ENCODE measurements around the gene MRPS26.
"Not testable (repeated sequence)": the region's sequence is repeated elsewhere in the genome, so short reads cannot be mapped to it uniquely, and the experiment has no call there.

MRPS26 gene

DNA sequence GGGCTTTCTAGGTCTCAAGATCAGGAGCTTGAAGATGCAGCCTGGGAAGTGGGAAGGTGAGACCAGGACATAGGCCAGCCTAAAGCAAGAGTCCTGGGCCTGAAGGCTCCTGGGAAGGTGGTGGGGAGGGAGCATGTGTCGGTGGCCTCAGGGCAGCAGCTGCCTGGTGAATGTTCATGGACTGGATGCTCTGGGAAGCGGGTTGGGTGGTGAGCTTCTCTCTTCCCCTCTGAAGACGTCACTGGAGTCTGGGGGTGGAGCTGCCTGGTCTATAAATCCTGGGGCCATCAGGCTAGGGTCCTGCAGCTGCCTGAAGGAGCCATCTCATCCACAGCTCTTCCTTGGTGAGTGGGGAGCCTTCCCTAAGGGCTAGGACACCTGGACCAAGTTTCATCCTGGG, 2.5 kb upstream of the MRPS26 start, which contains the start of gene GNRH2:
TSS of gene GNRH2 (plus strand) at position 301 of the 400 bp plus-strand sequence. CDS start 793 bp downstream, outside the sequence.
- no peak for DNase-seq

DNA sequence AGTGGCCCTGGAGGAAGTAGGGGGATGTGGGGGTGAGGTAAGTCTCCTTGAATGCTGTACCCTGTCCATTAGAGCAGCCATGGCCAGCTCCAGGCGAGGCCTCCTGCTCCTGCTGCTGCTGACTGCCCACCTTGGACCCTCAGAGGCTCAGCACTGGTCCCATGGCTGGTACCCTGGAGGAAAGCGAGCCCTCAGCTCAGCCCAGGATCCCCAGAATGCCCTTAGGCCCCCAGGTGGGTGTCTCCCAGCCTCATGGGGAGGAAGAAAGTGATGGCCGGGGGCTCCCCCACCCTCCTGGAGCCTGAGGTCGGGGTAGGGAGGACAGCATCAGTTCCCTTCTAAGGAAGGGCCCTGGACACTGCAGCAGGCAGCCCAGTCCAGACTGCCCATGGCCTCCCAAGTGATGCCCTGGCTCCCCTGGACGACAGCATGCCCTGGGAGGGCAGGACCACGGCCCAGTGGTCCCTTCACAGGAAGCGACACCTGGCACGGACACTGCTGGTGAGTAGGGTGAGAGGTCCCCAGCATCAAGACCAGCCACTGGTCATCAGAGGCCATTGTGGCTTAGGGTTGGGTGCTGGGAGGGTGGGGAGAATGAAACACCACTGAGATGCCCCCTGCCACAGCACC, 1.4 kb upstream of the MRPS26 start:
- no peak for DNase-seq

DNA sequence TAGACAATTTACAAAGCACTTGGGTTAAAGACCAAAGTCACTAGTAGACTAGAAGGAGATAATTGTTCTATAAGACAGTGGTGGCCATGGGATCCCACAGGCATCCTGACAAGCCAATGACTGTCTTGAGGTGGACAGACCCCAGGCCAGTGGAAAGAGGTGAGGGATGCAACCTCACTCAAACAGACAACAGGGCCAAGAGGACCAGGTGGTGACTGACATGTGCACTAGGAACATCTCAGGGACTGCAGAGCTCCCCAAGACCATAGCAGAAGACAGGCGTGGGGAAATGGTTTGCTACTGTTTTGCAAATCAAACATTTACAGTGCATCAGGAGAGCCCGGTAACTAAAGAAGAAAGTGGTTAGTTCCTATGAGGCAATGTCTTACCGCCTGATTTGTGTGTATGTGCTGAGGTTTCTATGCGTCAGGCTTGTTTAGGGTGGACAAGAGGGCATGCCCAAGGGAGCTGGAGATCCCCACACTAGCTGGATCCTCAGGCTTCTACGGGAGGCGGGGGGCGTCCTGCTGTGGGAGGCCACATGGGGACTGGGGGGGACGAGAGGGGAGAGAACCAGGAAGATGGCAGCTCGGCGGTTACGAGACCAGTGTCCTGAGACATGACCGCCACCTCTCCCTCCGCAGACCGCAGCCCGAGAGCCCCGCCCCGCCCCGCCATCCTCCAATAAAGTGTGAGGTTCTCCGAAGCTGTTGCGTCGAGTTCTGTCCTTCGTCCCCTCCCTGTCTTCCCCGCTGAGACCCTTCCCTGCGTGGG, 623 bp upstream of the MRPS26 start:
- no peak for DNase-seq

DNA sequence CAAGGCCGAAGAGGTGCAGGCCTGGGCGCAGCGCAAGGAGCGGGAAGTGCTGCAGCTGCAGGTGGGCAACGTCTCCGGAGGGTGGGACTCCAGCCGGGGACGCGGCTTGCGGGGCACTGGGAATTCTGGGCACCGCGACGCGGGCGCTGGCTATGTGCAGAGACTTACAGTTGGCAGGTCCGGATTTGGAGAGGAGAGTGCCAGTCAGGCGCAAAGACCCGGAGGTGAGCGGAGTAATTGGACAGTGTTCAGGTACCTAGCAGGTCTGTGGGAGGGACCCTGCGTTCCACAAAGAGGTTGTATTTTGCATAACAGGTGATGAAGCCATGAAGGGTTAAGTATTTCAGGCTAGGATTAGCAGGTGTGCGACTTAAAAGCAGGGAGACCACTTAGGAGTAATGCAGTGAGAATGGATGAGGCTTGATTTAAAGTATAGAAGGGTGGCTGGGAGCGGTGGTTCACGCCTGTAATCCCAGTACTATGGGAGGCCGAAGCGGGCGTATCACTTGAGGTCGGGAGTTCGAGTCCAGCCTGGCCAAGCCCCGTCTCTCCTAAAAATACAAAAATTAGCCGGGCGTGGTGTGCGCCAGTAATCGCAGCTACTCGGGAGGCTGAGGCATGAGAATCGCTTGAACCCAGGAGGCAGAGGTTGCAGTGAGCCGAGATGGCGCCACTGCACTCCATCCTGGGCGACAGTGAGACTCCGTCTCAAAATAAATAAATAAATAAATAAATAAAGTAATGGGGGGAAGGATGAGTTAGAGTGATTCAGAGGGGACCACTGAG, 1.0 kb downstream of the MRPS26 start:
- no peak for DNase-seq

DNA sequence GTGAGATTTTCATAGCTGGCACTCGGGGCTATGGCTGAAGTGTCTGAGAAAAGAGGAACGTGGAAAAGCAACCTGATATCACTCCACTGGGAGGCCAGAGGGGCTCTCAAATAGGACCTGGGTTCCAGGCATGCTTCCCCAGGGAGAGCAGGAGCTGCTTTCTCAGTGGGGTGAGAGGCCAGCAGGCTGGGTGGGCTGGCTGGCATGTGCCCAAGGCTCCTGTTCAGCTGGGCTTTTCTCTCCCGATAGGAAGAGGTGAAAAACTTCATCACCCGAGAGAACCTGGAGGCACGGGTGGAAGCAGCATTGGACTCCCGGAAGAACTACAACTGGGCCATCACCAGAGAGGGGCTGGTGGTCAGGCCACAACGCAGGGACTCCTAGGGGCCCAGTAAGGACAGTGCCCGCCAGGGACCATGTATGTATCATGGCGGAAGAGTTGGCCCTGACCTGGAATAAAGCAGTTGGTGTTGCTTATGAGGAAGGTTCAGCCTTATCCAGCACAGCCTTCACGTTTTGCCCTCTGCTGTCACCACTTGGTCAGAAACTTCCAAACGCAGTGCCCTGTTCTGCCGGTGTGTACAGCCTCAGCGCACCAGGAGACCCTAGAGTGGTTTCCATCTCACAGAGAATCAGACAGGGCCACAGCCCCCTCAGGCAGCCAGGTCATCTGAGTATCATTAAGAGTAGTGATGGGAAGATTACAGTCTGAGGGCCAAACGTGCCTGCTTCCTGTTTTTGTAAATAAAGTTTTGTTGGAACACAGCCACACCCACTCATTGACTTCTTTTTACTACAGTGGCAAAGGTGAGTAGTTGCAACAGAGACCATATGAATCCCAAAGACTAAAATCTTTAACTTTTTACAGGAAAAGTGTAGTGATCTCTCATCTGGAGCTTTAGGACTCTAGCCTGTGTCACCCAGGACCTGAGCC, 1.9 kb downstream of the MRPS26 start:
- no peak for DNase-seq

DNA sequence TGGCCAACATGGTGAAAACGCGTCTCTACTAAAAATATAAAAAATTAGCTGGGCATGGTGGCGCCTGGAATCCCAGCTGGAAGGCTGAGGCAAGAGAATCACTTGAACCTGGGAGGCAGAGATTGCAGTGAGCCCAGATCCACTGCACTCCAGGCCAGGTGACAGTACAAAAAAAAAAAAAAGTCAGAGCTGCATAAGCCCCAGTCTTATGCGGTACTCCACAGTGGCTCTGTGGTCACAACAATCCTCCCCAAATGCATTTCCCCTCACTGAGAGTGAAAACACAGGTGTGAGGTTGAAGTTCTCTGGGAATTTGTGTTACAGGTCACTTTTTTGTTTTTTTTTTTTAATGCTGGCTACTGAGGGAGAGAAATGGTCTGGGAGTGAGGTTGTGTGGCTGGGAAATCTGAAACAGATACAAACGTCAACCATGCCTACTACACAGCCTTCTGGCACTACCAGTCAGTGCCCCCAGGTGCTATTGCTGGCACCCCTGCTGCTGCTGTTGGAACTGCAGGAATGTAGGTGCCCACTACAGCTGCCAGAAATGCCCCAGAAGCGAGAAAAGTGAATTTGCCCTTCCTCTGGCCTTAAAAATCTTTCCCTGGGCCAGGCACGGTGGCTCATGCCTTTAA, 5.7 kb downstream of the MRPS26 start:
- DNase-seq: no peak

DNA sequence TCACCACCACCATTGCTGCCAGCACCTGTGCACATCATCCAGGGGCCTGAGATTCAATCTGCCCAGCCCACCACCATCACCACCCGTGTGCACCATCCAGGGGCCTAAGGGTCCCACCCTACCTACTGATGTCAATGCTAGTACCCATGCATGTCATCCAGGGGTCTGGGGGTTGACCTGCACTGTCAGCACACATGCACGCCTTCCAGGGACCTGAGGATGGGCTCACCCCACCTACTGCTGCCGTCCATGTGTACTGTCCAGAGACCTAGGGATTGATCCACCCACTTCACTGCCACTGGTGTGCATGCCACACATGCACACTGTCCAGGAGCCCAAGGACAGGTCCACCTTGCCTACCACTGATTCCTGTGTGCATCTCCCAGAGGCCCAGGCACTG, 13.6 kb downstream of the MRPS26 start:
- no peak for DNase-seq

DNA sequence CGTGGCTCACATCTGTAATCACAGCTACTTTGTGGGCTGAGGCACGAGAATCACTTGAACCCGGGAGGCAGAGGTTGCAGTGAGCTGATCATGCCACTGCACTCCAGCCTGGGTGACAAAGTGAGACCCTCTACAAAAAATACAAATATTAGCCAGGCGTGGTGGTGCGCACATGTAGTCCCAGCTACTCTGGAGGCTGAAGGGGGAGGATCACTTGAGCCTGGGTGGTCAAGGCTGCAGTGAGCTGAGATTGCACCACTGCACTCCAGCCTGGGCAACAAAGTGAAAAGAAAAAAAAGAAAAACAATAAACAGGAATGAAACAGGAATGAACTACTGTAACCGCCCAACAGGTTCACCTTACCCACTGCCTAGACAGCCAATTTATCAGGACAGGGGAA, 18.3 kb downstream of the MRPS26 start:
- not testable (repeated sequence) for DNase-seq

DNA sequence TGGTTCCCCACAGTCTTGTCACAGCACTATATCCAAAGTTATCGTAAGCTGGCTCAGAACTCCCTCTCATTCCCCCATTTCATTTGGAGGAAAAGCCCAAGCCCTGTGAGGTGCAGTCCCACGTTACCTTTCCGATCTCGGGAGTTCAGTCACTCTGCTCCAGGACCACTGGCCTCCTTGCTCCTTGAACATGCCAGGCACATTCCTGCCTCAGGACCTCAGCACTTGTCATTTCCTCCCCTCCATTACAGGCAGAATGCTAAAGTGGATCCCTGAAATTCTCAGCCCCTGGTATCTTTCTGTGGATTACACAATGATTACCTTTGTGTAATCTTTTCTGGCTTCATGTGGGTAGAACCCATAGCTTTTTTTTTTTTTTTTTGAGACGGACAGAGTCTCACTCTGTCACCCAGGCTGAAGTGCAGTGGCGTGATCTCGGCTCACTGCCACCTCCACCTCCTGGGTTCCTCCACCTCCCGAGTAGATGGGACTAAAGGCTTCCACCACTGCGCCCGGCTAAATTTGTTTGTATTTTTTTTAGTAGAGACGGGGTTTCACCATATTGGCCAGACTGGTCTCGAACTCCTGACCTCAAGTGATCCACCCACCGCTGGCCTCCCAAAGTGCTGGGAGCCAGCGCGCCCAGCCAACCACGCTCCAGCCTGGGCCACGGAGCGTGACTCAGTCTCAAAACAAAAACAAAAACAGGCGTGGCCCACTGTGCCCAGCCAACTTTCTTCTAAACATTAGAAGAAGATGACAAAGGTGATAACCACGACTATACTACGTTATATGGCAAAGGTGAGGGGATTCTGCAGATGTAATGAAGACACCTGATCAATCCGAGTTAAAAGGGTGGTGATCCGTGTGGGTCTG, 21.5 kb downstream of the MRPS26 start:
- DNase-seq: no peak

DNA sequence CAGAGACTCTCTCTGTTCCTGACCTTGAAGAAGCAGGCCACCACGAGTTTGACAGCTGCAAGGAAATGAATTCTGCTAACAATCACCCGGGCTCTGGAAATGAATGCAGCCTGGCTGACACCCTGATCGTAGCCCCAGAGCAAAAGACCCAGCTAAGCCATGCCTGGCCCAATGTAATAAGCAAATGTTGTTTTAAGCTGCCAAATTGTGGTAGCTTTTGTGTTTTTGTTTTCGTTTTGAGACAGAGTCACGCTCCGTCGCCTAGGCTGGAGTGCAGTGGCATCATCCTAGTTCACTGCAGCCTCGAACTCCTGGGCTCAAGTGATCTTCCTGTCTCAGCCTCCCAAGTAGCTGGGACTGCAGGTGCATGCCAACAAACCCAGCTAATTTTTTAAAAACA, 22.2 kb downstream of the MRPS26 start:
- no peak for DNase-seq

DNA sequence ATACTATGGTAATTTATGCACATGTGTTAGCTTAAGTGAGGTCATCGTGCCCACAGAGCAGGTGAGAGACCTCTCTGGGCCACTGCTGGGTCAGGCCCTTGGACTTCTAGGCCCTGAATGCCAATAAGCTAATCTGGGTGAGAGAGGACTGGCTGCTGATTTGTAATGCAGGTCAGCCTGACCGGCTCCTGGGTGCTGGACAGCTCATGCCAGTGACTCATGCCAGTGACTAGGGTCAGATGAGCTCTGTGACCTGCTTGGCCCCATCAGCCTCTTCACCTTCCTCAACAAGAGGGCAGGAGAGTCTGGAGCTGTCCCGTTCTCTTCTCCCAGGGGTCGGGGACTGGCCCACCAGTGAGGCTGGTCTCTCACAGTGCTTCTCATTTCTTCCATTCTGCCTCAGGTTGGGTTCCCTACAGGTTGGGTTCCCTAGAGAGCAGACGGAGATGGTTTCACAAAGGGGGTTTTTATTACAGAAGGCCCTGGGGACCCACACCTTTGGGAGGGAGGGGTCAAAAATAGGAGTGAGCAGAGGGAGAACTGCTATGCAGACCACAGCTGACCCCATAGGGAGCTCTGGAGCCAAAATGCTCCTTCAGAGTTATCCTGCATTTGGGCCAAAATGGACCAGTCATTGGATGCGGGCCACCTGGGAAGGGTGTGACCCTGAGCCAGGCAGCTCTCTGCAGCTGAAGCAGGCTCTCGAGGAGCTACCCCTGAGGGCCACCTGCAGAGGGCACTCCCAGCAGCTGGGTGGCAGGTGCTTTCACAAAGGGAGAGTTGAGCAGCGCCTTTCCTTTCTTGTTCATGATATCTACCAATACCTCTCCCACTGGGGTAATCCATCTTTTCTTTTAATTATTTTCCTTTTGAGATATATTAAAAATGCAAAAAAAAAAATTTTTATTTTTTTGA, 23.4 kb downstream of the MRPS26 start:
- no peak for DNase-seq

DNA sequence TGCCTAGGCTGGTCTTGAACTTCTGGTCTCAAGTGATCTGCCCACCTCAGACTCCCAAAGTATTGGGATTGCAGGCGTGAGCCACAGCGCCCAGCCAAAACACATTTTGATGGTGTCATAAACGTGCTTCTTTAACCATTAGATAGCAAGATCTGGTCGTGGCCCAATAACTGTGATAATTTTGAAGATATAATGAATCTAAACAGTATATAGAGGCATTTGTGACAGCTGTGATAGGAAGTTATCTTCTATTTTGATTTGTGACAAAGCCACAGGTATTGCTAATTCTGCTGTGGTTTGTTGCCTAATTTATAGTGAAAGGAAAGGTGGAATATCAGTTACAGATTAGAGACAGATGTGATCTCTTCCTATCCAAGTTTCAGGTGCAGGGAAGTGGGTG, 24.9 kb downstream of the MRPS26 start:
- no peak for DNase-seq

DNA sequence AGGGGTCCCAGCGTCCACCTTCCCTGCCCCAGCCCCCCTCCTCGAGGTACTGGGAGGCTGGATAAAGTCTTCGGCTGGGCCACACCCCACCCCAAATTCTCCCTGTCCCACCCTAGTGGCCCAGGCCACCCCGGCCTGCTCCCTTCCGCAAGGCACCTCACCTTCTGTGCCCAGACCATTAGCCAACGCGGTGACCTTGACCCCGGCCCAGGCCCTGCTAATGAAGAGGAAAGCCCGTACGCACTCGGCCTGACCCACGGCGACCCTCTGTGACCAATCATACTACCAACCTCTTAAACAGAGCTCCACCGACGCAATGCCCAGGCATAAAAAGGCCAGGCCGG, 25.4 kb downstream of the MRPS26 start:
- no peak for DNase-seq

DNA sequence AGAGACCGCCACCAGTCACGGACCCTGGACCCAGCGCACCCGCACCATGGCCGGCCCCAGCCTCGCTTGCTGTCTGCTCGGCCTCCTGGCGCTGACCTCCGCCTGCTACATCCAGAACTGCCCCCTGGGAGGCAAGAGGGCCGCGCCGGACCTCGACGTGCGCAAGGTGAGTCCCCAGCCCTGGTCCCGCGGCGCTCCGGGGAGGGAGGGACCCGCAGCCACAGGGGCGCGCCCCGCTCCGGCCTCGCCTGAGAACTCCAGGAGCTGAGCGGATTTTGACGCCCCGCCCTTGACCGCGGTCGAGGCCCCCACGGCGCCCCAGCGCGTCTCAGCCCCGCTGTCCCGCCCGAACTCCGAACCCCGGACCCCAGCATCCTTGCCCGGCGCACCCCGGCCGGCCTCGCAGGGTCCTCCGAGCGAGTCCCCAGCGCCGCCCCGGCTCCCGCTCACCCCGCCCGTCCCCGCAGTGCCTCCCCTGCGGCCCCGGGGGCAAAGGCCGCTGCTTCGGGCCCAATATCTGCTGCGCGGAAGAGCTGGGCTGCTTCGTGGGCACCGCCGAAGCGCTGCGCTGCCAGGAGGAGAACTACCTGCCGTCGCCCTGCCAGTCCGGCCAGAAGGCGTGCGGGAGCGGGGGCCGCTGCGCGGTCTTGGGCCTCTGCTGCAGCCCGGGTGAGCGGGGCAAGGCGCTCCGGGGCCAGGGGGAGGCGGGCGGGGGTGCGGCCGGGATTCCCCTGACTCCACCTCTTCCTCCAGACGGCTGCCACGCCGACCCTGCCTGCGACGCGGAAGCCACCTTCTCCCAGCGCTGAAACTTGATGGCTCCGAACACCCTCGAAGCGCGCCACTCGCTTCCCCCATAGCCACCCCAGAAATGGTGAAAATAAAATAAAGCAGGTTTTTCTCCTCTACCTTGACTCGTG, 26.0 kb downstream of the MRPS26 start, which contains the start of gene OXT:
TSS of gene OXT (plus strand) at position 11 of the 920 bp plus-strand sequence. CDS start at position 47, 36 bp downstream.
- peak; percentile 75 for DNase-seq

DNA sequence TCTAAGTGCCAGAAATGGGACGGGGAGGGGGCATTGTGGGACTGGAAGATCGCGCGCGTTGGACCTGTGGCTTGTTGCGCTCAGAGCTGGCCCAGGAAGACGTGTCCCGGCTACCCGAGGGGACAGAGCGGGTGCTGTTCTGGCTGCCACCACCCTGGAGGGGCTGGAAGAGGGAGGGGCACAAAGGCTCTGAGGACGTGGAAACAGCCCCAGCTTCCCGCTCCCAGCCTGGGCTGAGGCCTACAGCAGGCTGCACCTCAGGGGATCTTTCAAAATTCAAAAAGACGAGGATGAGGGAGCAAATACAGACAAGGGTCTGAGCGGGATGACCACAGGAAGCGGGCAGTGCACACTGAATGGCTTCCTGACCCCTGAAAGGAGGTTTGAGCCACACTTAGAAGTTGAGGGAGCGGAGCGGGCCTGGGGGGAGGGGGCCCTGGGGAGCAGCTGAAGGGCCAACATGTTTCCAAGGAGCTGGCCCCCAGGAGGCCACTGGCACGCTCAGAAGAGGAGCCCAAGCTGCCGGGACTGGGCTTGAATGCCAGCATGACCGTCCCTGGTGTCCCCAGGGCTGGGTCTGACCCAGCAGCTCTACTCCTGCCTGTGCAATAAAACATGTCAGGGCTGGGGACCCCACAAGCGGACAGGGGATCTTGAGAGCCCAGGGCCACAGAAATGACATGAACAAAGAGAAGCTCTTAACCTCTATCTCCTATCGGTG, 26.8 kb downstream of the MRPS26 start:
- no peak for DNase-seq

DNA sequence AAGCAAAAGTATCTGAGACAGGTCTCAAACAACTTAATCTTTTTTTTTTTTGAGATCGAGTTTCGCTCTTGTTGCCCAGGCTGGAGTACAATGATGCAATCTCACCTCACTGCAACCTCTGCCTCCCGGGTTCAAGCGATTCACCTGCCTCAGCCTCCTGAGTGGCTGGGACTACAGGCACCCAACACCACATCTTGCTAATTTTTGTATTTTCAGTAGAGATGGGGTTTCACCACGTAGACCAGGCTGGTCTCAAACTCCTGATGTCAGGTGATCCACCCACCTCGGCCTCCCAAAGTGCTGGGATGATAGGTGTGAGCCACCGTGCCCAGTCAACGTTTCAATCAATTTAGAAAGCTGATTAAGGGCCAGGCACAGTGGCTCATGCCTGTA, 27.4 kb downstream of the MRPS26 start:
- DNase-seq: not testable (repeated sequence)

DNA sequence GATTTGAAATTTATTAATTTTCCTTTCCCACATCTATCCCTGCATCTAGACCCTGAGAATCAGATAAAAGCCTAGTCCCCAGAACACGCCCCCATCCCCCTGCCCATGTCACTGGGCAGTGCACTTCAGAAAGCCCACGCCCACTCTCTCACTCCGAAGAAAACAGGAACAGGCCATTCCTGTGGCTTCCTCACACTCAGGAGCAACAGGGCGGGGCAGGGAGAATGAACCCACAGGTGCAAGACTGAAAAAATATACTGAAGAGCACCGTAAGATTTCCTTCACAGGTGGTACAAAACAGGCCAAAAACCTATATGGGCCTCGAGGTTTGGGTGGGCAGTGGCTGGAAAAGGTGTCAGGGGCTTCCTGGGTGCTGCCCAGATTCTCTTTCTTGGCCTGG, 29.0 kb downstream of the MRPS26 start:
- DNase-seq: no peak

DNA sequence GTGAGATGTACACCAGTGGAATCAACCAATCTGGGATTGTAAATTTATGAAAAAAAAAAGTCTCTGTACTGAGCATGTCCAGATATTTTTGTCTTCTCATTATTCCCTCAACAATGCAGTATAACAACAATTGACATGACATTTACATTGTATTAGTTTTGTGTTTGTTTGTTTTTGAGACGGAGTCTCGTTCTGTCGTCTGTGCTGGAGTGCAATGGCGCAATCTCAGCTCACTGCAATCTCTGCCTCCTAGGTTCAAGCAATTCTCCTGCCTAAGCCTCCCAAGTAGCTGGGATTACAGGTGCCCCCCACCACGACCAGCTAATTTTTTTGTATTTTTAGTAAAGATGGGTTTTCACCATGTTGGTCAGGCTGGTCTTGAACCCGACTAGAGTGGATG, 29.5 kb downstream of the MRPS26 start:
- not testable (repeated sequence) for DNase-seq

Measured in right forelimb (tissue), 1 donor.